Effector CD8-positive, alpha-beta T cell (primary cell): ENCODE data around the gene TSPYL1.
A peak's percentile ranks its signal among the peaks of the same experiment; 100 is the strongest.

ENCODE experiments used
- DNase-seq: peaks from one replicate; lab custom pipeline; 2025; lab: John Stamatoyannopoulos, UW

TSPYL1 gene

GRCh38 chr6:116258520-116258919 lies 21.2 kb downstream of the TSPYL1 start:
- DNase-seq: no peak

- no peak for DNase-seq
These were observed 23.0 kb downstream of the TSPYL1 start for GRCh38 chr6:116256694-116257093.

- no peak for DNase-seq
These were observed 24.4 kb downstream of the TSPYL1 start for GRCh38 chr6:116255246-116255800.

GRCh38 chr6:116254297-116255056 lies 25.3 kb downstream of the TSPYL1 start:
- DNase-seq: no peak

GRCh38 chr6:116253505-116254296 lies 26.0 kb downstream of the TSPYL1 start, which contains the start of gene TSPYL4:
TSPYL4 (minus strand) TSS chr6:116254075; CDS start chr6:116254008, 67 bp downstream.
- DNase-seq: peak; percentile 89

- no peak for DNase-seq
These were observed 26.6 kb downstream of the TSPYL1 start for GRCh38 chr6:116253188-116253504.

- no peak for DNase-seq
These were observed 28.0 kb downstream of the TSPYL1 start for GRCh38 chr6:116251568-116252384.

GRCh38 chr6:116248577-116248976 lies 31.2 kb downstream of the TSPYL1 start:
- no peak for DNase-seq

- no peak for DNase-seq
These were observed 32.4 kb downstream of the TSPYL1 start for GRCh38 chr6:116247285-116247684.

- DNase-seq: no peak
These were observed 33.6 kb downstream of the TSPYL1 start for GRCh38 chr6:116246089-116246488.

GRCh38 chr6:116244284-116244683 lies 35.4 kb downstream of the TSPYL1 start:
- DNase-seq: no peak

- no peak for DNase-seq
These were observed 39.9 kb downstream of the TSPYL1 start for GRCh38 chr6:116239856-116240255.

- DNase-seq: no peak
These were observed 40.5 kb downstream of the TSPYL1 start for GRCh38 chr6:116239256-116239655.

- DNase-seq: no peak
These were observed 41.6 kb downstream of the TSPYL1 start for GRCh38 chr6:116238083-116238482.

GRCh38 chr6:116234689-116235088 lies 45.0 kb downstream of the TSPYL1 start:
- DNase-seq: no peak

- no peak for DNase-seq
These were observed 50.3 kb downstream of the TSPYL1 start for GRCh38 chr6:116229287-116229913.
